Activated naive CD8-positive, alpha-beta T cell (primary cell): Measurements from ENCODE around the gene RAB19.
"Not testable (repeated sequence)": the region's sequence is repeated elsewhere in the genome, so short reads cannot be mapped to it uniquely, and the experiment has no call there.

ENCODE experiments used
- H3K27ac Mint-ChIP-seq: one replicate; pipeline ENCODE4 v1.8.0; 2021; ENCODE audit warnings: mixed read lengths
- H3K27me3 Mint-ChIP-seq: one replicate; pipeline ENCODE4 v1.8.0; 2021; ENCODE audit warnings: mixed read lengths
- H3K36me3 Mint-ChIP-seq: one replicate; pipeline ENCODE4 v1.8.0; 2021; ENCODE audit warnings: mixed read lengths
- H3K4me1 Mint-ChIP-seq: one replicate; pipeline ENCODE4 v1.8.0; 2021; ENCODE audit warnings: low read depth, mixed read lengths
- H3K4me3 Mint-ChIP-seq: one replicate; pipeline ENCODE4 v1.8.0; 2021; ENCODE audit warnings: mild to moderate bottlenecking, mixed read lengths
- H3K9me3 Mint-ChIP-seq: one replicate; pipeline ENCODE4 v1.8.0; 2021; ENCODE audit warnings: low read depth, mixed read lengths

The RAB19 gene

DNA sequence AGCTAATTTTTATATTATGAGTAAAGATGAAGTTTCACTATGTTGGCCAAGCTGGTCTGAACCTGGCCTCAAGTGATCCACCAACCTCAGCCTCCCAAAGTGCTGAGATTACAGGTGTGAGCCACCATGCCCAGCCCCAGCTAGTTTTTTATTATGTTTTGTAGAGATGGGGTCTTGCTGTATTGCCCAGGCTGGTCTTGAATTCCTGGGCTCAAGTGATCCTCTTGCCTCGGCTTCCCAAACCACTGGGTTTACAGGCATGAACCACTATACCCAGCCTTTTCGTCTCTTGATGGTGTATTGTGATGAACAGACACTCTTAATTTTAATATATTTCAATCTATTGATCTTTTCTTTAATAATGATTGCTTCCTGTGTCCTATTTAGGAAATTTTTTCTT, 17.7 kb downstream of the RAB19 start:
- Mint-ChIP-seq H3K4me3 (no peak overlapping the region), H3K4me1 (peaks cover 9% of the 10 kb centered on the region), H3K36me3 (peaks cover 7% of the 10 kb centered on the region)

DNA sequence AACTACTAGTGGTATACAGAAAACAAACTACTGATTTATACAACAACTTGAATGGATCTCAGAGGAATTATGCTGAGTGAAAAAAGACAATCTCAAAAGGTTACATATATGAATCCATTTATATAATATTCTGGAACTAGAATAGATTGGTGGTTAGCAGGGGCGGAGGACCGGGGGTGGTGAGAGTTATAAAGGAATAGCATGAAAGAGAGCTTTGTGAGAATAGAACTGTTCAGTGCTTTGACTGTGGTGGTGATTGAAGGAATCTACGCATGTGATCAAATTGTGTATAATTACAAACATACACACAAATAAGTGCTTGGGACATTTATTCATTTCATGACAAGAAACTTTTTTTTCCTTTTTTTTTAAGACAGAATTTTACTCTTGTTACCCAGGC, 19.6 kb downstream of the RAB19 start:
- Mint-ChIP-seq H3K9me3 (no peaks in the 10 kb centered on the region), H3K36me3 (peaks cover 8% of the 10 kb centered on the region), H3K4me1 (no peaks in the 10 kb centered on the region), H3K27me3 (no peaks in the 10 kb centered on the region), H3K4me3 (no peak overlapping the region), H3K27ac (no peak overlapping the region)

More for the DNA sequence above, 17.7 kb downstream of the RAB19 start:
- no peaks in the 10 kb centered on the region for H3K9me3 Mint-ChIP-seq
- H3K27me3 Mint-ChIP-seq = no peaks in the 10 kb centered on the region
- H3K27ac Mint-ChIP-seq = no peak overlapping the region

DNA sequence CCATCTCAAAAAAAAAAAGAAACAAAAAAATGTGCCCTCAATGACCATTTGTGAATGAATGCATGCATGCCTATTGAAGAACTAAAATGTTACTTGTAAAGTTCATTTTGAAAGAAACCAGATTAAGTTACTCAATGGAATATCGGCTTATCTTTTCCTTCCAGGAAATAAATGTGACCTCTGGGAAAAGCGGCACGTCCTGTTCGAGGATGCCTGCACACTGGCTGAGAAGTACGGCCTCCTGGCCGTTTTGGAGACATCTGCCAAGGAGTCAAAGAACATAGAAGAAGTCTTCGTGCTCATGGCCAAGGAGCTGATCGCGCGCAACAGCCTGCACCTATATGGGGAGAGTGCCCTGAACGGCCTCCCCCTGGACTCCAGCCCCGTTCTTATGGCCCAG, 21.9 kb downstream of the RAB19 start:
- no peak overlapping the region for H3K27ac Mint-ChIP-seq
- H3K9me3 Mint-ChIP-seq = no peaks in the 10 kb centered on the region
- no peak overlapping the region for H3K4me3 Mint-ChIP-seq
- H3K27me3 Mint-ChIP-seq = no peaks in the 10 kb centered on the region
- peaks cover 8% of the 10 kb centered on the region for H3K36me3 Mint-ChIP-seq
- H3K4me1 Mint-ChIP-seq = no peaks in the 10 kb centered on the region

DNA sequence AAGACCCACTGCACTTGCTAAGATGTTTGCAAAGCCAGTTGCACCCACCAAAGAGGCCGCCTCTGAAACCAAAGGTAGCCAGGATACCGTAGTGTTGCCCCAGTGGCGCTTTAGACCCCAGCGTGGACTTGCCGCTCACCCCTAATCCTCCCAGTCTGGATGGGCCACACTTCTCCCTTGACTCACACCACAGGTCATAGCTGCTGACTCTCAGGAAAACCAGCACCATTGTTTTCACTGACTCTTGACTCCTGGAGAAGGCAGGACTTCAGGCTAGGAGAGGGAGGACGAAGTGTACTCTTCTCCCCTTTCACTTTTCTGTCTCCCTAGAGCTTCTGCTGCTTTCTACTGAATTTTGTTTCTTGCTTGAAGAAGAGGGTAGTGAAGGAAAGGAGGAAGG, 22.3 kb downstream of the RAB19 start:
- no peak overlapping the region for H3K27ac Mint-ChIP-seq

DNA sequence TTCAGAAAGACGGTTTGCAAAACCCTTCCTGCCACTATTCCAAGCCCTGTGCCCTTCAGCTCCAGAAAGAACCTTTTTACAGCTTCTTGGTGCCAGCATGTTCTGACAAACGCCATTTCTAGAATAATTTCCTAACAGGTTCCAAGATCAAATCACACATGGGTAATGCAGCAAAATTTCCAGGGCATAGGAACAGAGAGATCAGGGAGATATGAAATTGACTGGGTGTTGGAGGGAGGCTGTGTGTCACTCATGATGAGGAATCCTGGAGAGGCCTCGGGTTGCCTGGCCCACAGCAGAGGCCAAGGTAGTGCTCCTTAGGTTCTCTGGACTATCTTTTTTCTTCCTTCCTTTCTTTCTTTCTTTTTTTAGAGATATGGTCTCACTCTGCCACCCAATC, 29.5 kb downstream of the RAB19 start:
- Mint-ChIP-seq H3K27me3 (no peaks in the 10 kb centered on the region), H3K9me3 (no peaks in the 10 kb centered on the region), H3K4me1 (no peaks in the 10 kb centered on the region), H3K36me3 (no peaks in the 10 kb centered on the region), H3K27ac (no peak overlapping the region), H3K4me3 (no peak overlapping the region)

More for the DNA sequence above, 22.3 kb downstream of the RAB19 start:
- Mint-ChIP-seq H3K4me3 (no peak overlapping the region), H3K4me1 (no peaks in the 10 kb centered on the region), H3K36me3 (peaks cover 8% of the 10 kb centered on the region), H3K9me3 (no peaks in the 10 kb centered on the region), H3K27me3 (no peaks in the 10 kb centered on the region)

DNA sequence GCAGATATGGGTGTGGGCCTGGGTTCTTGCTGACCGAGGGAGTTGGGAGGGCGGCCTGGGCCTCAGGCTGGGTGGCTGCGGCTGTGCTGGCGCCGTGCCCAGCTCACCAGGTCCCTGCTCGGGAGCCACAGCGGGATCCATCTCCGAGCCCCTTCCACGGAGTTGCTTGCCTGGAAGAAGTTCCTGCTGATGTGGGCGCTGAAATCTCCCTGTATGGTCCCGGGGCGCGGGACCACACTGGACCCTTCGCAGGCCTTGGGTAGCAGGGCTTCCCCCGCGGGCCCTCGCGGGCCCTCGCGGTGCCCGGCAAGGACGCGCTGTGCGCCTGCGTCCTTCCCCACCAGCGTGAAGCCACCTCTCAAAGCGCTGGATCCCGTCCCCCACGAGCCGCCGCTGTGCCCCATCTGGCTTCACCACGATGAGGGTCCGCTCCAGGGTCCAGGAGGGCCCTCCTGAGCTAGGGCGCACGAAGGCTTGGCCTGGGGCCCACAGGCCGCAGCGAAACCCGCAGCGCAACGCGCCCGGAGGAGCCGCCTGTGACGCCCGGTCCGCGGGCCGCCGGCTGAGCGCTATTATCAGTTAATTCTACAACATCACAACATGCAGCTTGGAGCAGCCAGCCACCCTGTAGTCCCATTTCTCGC, 31.5 kb downstream of the RAB19 start:
- no peaks in the 10 kb centered on the region for H3K27me3 Mint-ChIP-seq
- peaks cover 5% of the 10 kb centered on the region for H3K4me1 Mint-ChIP-seq
- H3K4me3 Mint-ChIP-seq = no peak overlapping the region
- no peaks in the 10 kb centered on the region for H3K9me3 Mint-ChIP-seq
- no peak overlapping the region for H3K27ac Mint-ChIP-seq
- H3K36me3 Mint-ChIP-seq = no peaks in the 10 kb centered on the region

DNA sequence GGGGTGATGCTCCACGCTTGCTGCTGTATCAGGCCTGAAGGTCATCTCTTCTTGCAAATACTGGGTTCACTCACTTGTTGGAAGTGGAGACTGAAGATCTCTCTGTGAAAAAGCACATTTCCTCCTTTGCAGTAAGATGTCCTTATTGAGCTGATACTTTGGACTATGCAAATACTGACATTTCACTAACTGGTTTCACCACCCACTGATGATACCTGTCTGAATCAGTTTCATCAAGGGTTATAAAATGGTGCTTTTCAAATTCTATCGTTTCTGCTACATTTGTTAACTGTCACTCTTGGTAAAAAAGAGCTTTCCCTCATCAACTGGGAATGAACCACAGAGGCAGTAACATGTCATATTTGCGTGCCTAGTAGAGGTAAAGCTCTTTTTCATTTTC, 35.5 kb downstream of the RAB19 start:
- Mint-ChIP-seq H3K36me3 (no peaks in the 10 kb centered on the region), H3K27ac (no peak overlapping the region), H3K27me3 (no peaks in the 10 kb centered on the region), H3K4me1 (peaks cover 5% of the 10 kb centered on the region), H3K4me3 (no peak overlapping the region), H3K9me3 (no peaks in the 10 kb centered on the region)

DNA sequence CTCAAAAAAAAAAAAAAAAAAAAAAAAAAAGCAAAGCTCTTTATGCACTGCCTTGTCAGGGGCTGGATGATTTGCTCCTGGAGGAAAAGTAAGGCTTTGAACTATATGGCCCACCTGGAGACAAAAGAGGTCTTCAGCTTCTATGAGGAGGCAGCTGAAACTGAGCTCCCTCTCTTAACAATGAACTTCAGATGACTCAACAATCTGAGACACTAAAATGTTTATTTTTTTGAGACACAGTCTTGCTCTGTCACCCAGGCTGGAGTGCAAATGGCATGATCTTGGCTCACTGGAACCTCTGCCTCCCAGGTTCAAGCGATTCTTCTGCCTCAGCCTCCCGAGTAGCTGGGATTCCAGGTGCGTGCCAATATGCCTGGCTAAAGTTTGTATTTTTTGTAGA, 36.7 kb downstream of the RAB19 start:
- Mint-ChIP-seq H3K4me1 (peaks cover 5% of the 10 kb centered on the region), H3K27me3 (no peaks in the 10 kb centered on the region), H3K9me3 (no peaks in the 10 kb centered on the region), H3K27ac (no peak overlapping the region), H3K4me3 (no peak overlapping the region), H3K36me3 (no peaks in the 10 kb centered on the region)

DNA sequence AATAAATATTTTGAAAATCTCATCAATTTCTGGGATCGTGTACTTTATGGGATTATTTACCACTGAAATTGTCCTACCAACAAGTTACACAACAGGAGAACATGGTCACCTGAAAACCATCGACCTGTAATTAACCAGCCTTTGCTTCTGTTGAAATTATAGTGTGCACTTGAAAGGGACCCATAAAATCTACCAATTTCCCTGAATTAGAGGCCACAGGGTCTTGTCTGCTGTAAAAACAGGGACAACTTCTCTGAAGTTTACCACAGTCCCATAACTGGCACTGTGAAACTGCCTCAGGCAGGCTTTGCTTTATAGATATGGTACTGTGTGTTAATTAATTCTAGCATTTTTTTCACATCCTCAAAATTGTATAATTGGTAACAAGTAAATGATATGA, 37.7 kb downstream of the RAB19 start:
- Mint-ChIP-seq H3K4me3 (no peak overlapping the region), H3K36me3 (no peaks in the 10 kb centered on the region), H3K27ac (no peak overlapping the region), H3K4me1 (peaks cover 5% of the 10 kb centered on the region), H3K9me3 (no peaks in the 10 kb centered on the region), H3K27me3 (no peaks in the 10 kb centered on the region)

DNA sequence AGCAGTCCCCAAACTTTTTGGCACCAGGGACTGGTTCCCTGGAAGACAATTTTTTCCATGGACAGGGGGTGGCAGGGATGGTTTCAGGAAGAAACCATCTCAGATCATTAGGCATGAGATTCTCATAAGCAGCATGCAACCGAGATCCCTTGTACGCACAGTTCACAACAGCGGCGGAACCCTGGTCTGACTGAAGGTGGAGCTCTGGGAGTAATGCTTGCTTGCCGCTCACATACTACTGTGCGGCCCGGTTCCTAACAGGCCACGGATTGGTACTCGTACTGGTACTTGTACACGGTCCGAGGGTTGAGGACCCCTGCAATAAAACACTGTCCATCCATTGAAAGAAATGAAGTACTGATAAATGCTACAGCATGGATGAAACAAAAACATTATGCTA, 42.6 kb downstream of the RAB19 start:
- H3K4me1 Mint-ChIP-seq = peaks cover 27% of the 10 kb centered on the region
- no peak overlapping the region for H3K4me3 Mint-ChIP-seq
- H3K36me3 Mint-ChIP-seq = no peaks in the 10 kb centered on the region
- no peak overlapping the region for H3K27ac Mint-ChIP-seq
- H3K9me3 Mint-ChIP-seq = no peaks in the 10 kb centered on the region
- H3K27me3 Mint-ChIP-seq = no peaks in the 10 kb centered on the region

DNA sequence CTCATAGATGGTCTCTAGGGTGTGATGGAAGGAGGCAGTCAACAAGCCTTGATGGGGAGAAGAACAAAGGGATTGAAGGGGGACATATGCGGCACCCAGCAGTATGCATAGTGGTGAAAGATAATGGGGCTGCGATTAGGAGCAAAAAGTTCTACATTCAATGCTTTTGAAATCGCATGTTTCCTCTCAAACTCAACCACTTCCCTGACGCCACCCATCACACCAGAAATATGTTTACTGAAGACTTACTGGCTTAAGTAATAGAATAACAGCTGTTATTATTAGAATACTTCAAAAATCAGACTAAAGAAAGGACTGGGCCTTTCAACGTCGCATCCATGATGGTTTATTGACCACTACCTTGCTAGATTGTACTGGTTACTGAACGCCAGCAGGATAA, 44.0 kb downstream of the RAB19 start:
- H3K36me3 Mint-ChIP-seq = peaks cover 3% of the 10 kb centered on the region
- H3K27me3 Mint-ChIP-seq = no peaks in the 10 kb centered on the region
- H3K4me1 Mint-ChIP-seq = peaks cover 31% of the 10 kb centered on the region
- H3K27ac Mint-ChIP-seq = no peak overlapping the region
- no peak overlapping the region for H3K4me3 Mint-ChIP-seq
- H3K9me3 Mint-ChIP-seq = no peaks in the 10 kb centered on the region

DNA sequence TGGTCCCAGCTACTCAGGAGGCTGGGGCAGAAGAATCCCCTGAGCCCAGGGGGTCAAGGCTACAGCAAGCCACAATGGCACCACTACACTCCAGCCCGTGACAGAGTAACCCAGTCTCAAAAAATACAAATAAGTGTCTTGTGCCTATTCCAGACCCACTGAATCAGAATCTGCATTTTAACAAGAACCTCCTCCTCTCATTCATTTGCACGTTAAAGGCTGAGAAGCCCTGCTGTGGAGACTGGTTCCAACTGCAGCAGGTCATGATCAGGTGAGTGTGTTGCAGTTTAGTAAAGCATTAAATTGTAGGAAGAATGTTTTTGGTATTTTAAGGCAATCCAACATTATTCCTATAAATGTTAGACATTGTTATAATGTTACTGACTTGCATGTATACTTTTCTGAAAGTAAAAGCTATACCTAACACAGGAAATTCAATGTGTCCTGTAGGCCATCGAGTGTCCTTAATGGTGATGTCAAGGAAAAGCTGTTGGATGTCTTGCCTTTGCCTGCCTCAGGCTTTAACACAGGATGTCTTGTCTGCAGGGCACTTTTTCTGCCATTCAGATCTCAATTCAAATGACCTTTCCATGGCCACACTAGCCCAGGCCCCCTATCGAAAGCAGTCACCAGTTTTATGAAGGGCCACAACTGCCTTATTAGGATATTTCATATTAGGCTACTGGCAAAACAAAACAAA, 45.1 kb downstream of the RAB19 start:
- Mint-ChIP-seq H3K9me3 (no peaks in the 10 kb centered on the region), H3K36me3 (peaks cover 3% of the 10 kb centered on the region), H3K27ac (peak overlapping the region; percentile 51), H3K4me3 (no peak overlapping the region), H3K27me3 (no peaks in the 10 kb centered on the region), H3K4me1 (peaks cover 35% of the 10 kb centered on the region)

DNA sequence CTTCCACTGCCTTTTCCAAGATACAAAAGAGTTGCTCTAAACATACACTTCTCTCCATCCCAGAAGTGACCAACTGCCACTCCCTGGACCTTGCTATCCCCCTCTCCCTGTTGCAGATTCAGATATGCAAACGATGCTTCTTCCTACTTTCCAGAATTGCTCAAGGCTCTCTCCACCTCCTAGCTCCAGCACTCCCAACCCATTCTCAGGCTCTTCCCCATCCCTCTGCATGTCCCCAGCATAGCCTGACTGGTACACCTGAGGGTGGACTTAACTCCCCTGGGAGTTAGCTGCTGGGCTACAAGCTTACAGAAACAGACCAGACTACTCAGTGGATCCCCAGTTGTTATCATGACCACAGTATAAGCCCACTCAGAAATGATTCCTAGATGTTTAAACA, 47.9 kb downstream of the RAB19 start:
- Mint-ChIP-seq H3K27me3 (no peaks in the 10 kb centered on the region), H3K9me3 (no peaks in the 10 kb centered on the region), H3K36me3 (peaks cover 11% of the 10 kb centered on the region), H3K4me1 (peaks cover 44% of the 10 kb centered on the region), H3K27ac (peak overlapping the region; percentile 19), H3K4me3 (no peak overlapping the region)

DNA sequence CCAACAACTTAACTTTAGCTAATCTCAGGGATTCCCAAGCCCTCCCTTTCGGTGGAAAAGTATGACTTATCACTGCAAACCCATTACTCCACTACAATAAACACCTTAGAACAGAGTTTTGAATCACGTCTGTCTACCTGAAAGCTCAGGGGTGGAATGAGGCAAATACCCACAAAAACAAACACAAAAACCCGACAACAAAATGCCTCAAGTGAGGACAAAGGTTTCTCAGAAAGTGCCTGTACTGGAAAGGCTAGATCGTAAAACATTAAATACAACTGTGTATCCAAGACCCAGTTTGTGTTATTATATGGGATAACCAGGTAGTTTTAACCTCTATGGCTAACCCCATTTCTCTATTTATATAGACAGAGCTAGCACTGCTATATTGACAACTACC, 49.4 kb downstream of the RAB19 start:
- H3K27me3 Mint-ChIP-seq = no peaks in the 10 kb centered on the region
- no peak overlapping the region for H3K4me3 Mint-ChIP-seq
- H3K4me1 Mint-ChIP-seq = peaks cover 46% of the 10 kb centered on the region
- no peaks in the 10 kb centered on the region for H3K9me3 Mint-ChIP-seq
- peak overlapping the region; percentile 72 for H3K27ac Mint-ChIP-seq
- peaks cover 11% of the 10 kb centered on the region for H3K36me3 Mint-ChIP-seq

DNA sequence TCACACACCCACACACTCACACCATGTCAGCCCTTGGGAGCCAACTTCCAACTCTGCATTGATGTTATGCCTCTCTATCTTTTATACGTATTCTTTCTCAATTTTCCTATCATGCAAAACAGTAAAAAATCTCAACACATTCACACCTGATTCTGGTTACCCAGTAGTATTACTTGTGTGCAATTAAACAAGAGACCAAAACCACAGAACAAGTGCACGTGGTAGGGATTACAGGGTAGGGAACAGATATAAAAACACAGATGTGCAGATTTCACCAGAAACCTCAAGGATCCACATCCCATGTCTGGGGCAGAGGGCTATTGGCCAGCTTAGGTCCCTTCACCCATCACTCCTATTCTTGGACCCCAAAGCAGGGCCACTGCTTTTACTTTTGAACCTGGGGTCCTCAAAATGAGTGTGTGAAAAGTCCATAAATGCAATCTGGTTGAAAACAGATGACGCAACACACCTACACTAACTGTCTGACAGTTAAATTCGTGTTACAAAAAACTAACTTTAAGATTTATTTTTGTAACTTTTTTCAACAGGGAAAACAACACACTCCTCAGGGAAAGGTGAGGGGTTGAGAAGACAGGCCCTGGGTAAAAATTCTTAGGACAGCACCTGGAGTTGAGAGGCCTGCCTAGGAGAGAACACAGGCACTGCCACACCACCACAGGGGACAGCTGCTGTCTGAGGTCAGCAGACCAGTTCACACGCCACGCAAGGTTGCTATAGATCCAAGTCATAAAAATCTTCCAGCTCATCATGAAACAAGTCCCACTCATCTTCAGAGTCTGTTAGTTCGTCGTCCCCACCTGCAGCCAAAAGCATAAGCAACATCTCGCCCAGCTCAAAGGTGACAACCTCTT, 50.2 kb downstream of the RAB19 start:
- H3K9me3 Mint-ChIP-seq, H3K27me3 Mint-ChIP-seq, H3K4me3 Mint-ChIP-seq: not testable (repeated sequence)
- peak overlapping the region; percentile 87 for H3K27ac Mint-ChIP-seq
- peaks cover 13% of the 10 kb centered on the region for H3K36me3 Mint-ChIP-seq
- H3K4me1 Mint-ChIP-seq = peaks cover 45% of the 10 kb centered on the region
